Activated gamma-delta T cell (primary cell): Measurements from ENCODE around the gene SLC2A1.
"Not testable (repeated sequence)": the region's sequence is repeated elsewhere in the genome, so short reads cannot be mapped to it uniquely, and the experiment has no call there.

Source experiments
- DNase-seq: peaks from one replicate; lab custom pipeline; 2025; lab: John Stamatoyannopoulos, UW

The SLC2A1 gene

DNA sequence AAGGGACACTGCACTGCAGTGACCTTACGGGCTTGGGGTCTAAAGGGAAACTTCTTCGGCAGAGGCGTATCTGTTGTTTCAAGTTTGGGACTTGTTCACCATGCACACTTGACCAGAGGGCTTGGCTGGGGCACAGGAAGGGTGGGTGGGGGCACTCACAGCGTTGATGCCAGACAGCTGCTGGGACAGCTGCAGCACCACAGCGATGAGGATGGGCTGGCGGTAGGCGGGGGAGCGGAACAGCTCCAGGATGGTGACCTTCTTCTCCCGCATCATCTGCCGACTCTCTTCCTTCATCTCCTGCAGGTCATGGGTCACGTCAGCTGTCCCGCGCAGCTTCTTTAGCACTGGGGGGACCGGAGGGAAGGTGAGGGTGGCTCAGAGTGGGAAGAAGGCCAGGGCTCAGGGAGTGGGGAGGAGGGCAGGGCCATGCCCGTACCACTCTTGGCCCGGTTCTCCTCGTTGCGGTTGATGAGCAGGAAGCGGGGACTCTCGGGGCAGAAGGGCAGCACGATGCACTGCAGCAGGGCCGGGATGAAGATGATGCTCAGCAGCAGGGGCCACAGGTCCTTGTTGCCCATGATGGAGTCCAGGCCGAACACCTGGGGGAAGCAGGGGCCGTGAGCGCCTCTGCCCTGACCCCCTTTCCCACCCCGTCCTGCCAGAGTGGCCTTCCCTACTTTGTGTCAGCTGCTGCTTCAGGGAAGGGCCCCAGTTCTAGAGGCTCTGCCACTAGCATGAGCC lies 29.1 kb downstream of the SLC2A1 start:
- DNase-seq = no peak

DNA sequence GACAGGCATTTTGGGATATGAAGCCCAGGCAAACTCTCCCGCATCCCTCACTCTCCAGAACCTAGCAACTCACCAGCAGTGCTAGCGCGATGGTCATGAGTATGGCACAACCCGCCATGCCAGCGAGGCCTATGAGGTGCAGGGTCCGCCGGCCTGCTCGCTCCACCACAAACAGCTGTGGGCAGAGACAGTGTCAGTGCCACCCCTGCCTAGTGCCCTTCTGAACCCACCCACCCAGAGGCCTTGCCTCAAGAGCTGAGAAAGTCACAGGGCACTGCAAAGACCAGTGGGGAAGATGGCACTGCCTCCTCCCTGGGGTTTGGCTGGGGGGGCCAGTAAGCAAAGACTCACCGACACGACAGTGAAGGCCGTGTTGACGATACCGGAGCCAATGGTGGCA lies 29.8 kb downstream of the SLC2A1 start:
- no peak for DNase-seq

DNA sequence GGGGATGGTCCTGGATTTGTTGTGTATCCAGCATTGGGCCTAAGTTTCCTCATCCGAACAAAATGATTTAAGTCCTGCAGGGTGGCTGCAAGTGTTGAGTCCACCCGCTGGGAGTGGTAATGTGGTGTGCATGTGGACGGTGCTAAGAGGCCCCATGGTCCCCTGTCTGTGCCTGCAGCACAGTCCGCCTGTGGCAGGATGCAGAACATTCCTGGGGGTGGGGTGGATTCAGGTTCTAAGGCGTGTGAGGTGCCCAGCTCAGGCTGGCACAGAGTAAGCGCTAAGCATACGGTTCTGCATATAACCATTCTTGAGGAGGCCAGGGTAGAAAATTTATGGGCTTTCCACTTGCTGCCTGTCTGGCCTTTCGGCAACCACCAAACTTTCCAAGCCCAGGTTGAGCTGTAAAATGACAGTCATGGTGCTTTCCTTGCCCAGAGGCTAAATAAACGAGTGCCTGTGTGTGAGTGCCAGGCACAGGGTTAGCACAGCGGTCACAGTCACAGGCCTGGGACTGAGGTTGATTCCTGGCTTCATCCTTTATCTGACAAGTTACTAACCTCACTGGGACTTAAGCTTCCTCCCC lies 30.7 kb downstream of the SLC2A1 start:
- no peak for DNase-seq

DNA sequence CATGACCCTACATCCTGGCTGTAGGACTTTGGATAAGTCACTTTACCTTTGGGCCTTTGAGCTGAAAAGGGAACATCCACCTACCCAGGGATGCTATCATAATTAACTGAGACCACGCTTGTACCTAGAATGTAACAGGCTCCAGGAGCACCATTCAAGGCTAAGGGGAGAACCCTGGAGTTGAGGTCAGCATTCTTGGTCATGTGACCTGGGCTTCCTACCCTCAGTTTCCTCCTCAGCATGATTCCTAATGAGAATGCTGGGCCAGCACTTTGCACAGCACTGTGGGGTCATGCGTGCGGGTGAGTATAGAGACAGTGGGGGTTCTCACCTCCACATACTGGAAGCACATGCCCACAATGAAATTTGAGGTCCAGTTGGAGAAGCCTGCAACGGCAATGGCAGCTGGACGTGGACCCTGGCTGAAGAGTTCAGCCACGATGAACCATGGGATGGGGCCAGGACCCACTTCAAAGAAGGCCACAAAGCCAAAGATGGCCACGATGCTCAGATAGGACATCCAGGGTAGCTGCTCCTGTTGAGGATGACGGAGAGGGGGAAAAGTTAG lies 31.3 kb downstream of the SLC2A1 start:
- DNase-seq = no peak

DNA sequence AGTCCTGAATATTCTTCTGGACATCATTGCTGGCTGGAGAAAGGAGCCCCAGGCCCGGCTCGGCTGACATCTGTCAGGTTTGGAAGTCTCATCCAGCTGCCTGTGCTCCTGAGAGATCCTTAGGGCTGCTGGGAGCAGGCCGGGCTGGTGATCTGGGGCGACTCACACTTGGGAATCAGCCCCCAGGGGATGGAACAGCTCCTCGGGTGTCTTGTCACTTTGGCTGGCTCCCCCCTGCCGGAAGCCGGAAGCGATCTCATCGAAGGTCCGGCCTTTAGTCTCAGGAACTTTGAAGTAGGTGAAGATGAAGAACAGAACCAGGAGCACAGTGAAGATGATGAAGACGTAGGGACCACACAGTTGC lies 31.8 kb downstream of the SLC2A1 start:
- no peak for DNase-seq

DNA sequence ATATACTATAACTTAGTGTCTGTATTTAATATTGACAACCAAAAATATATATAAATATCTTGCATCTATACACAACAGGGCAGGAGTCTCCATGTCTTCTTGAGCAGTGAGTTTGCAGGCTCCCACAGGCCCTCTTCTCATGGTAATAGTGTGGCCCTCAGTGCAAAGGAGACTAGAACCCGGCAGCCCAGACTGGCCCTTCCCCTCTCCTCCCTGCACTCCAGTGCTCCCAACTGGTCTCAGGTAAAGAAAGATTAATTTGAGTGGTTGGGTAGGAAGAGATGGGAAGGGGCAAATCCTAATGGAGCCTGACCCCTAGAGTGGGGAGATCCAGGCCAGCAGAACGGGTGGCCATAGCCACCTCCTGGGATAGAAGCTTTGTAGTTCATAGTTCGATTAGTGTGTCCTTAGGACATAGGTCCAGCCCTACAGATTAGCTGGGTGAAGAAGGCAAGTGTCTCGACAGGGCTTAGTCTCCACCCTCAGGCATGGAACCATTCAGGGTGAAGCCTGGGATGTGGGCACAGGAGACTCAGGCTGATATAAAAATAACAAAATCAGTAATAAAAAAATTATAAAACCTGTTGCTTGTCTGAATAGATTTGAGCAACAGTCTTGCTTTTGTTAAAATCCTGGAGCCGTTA lies 32.3 kb downstream of the SLC2A1 start:
- no peak for DNase-seq

DNA sequence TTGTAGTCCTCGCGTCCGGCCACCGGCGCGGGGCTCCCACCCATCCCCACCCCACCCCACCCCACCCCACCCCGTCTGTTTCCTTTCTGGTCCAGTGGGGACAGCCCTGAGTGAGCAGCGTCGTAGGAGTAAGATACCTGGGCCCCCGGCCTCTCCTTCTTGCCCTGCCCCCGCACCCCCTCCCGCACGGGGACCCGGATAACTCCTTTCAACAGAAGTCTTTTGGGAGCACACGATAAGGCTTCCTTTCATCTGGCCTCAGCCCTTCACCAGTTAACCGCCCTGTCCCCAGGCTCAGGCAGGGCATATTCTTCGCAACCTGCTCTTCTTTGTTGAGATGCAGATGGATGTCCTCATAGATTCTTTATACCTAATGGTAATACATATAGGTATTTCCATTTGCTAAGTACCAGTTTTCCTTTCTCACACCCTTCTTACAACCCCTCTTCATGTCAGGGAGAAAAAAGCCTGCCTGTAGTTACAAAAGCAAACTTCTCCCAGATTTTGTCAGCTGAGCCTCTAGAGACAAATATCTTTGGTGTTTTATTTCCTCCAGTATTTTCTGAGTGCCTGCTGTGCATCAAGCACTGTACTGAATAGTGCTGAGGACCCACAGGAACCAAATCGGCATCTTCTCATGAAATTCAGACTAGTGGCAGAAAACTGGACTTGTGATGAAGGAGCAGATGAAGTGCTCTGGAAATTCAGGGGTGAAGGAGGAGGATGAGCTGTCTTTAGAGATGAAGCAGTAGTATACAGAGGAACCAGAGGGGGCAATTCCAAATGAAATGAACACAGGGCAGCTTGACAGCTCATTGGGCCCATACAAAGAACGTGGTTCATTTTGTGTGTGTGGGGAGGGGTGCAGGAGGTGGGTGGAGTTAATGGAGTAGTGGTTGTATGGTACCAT lies 33.6 kb downstream of the SLC2A1 start:
- no peak for DNase-seq

DNA sequence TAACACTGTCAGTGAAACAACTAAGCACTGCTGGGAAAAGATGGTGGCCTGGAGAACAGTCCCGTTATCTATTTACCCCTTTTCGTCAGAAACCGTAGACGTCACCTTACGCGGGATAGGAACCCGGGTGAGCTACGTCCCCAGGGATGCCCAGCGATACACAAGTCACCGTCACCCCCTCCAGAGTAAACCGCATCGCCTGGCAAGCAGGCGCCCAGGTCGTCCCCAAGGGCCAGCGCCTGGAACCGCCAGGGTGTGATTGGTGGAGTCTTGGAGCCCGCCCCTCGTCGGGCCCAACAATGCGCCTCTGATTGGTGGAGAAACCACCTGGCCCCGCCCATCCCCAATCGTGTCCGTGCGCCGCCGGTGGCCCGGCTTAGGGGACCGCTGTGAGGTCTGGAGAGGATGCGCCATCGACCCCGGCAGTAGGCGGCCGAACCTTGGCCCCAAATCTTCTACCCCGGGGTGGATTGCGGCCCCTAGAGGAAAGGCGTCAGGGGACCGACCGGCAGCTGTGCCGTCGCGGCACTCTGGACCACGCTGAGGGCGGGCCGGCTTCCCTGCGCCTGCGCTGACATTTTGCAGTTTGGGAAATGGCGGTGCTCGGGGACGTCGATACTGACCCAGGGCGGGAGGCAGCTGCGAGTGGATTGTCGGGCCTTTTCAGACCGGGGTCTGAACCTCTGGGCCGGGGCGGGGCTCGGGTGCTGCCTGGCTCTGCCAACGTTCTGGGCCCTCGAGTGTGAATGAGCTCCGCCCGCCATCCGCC lies 34.4 kb downstream of the SLC2A1 start:
- DNase-seq = peak; percentile 75

DNA sequence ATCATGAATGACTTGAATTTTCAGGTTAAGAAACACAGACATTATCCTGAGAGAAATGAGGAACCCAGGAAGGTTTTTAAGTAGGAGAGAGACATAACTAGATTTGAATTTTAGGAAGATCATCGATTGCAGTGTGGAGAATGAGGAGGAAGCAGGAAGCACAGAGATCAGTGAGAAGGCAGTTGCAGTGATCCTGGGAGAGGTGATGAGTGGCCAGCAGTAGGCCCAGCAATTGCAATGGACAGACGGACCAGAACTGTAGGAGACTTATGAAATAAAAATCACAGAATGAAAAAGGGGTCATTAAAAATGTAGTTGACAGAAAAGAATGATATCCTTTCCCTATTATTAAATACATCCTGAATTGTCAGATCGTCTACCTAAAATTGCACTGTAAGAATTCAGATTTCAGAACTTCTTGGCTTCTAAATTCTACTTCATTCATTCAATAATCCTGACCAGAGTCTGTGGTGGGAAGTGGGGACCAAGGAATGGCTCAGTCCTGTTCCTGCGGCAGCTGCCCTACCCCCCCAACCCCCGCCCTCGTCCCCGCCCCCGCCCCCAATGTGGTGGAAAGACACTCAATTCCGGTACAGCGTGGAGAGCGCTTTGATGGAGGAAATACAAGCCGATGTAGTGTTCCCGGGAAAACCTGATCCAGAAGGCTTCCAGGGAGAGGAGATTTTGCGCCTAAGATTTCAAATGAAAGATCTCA lies 35.1 kb downstream of the SLC2A1 start:
- no peak for DNase-seq

DNA sequence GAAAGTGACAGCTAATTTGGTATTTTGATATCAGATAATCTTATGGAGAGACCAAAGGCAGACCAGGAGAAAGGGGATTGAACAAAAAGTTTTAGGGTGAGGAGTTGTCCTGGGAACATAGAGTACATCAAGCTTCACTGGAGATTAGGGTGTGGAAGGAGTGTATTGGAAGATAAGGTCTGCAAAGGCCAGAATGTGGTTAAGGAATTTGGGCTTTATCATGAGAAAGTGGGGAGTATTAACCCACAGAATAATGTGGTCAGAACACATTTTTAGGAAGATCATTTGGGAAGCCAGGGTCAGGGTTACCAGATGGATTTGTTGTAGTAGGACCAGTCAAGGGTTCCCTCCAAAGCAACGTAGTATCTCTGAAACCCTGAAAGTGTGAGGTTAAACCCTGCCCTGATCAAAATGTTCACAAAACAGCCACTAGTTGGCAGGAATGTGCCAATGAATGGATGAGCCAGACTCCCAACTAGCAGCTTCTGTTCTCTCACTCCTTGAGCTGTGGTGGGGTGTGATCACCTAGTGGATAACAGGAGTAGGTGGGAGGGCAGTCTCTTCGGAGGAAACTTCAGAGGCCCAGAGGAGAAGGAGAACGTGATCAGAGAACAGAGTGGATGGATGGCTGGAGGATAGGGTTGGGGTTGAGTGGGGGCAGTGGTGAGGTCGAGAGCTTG lies 35.8 kb downstream of the SLC2A1 start:
- DNase-seq = no peak

DNA sequence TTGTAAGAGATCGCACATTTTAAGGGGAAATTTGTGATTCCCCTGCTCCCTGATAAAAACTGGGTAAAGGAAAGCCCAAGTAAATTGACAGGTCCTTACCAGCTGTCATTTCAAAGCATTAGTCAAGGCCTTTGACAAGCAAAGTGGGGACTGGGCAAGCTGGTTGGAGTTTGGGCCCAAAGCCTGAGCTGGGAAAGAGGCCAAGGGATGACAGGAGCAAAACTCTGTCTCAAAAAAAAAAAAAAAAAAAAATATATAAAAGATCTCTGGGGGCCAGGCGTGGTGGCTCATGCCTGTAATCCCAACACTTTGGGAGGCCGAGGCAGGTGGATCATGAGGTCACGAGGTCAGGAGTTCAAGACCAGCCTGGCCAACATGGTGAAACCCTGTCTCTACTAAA lies 36.9 kb downstream of the SLC2A1 start:
- no peak for DNase-seq

DNA sequence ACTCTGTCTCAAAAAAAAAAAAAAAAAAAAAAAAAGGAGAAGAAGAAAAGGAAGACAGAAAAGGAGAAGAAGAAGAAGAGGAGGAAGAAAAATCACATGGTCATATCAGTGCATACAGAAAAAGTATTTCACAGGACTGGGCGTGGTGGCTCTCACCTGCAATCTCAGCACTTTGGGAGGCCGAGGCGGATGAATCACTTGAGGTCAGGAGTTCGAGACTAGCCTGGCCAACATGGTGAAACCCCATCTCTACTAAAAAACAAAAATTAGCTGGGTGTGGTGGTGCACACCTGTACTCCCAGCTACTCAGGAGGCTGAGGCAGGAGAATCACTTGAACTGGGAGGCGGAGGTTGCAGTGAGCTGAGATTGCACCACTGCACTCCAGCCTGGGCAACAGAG lies 39.0 kb downstream of the SLC2A1 start:
- not testable (repeated sequence) for DNase-seq

DNA sequence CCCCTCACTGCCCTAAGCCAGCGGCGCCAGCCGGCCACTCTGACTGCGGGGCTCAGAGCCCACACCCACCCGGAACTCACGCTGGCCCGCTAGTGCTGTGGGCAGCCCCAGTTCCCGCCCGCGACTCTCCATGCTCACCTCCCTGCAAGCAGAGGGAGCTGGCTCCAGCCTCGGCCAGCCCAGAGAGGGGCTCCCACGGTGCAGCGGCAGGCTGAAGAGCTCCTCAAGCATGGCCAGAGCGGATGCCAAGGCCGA lies 41.5 kb downstream of the SLC2A1 start:
- no peak for DNase-seq

DNA sequence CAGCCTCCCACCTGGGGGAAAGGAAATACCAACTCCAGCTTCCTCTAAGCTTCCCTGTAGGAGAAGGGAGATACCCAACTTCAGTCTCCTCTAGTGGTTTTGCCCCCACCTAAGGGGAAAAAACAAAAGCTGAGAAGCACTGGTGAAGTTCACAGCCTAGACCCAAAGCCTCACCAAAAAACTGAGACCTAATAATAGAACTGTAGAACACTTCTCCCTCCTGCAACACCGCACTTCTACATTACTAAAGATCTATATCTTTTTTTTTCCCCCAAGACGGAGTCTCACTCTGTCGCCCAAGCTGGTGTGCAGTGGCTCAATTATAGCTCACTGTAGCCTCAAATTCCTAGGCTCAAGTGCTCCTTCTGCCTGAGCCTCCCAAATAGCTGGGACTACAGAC lies 43.2 kb downstream of the SLC2A1 start:
- DNase-seq = no peak

DNA sequence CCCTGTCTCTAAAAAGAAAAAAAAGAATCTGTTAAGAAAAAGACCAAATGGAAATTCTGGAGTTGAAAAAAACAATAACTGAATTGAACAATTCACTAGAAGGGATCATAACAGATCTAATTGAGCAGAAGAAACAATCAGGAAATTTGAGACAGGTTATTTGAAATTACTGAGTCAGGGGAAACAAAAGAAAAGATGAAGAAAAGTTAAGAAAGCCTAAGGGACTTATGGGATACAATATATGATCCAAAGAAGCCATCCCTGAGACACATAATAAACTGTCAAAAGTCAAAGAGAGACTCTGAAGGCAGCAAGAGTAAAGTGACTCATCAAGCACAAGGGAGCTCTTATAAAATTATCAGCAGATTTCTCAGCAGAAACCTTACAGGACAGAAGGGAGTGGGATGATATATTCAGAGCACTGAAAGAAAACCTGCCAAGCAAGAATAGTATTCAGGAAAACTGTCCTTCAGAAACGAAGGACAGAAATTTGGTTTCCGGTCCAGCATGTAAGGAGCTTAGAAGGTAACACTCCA lies 44.5 kb downstream of the SLC2A1 start:
- DNase-seq = no peak

DNA sequence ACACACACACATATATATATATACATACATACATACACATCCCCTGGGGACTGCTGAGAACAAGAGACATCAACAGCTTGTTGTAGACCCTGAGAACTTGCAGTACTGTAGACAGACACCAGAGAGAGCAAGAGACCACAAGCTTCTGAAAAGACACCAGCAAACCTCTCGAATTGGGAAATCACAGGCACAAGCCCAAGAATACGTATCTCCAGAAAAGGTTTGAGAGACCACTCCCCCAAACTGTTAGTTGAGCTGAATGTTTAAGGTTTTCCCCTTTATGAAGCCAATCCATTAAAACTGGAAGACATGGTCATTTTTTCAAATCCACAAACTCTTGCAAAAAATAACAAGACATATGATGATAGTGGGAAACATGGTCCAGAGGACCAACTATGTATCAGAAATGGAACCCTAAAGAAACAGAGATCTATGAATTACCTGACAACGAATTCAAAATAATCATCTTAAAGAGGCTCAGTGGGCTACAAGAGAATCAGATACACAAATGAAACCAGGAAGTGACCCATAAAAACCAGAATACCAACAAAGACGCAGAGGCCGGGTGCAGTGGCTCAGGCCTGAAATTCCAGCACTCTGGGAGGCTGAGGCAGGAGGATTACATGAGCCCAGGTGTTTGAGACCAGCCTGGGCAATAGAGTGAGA lies 45.1 kb downstream of the SLC2A1 start:
- no peak for DNase-seq

DNA sequence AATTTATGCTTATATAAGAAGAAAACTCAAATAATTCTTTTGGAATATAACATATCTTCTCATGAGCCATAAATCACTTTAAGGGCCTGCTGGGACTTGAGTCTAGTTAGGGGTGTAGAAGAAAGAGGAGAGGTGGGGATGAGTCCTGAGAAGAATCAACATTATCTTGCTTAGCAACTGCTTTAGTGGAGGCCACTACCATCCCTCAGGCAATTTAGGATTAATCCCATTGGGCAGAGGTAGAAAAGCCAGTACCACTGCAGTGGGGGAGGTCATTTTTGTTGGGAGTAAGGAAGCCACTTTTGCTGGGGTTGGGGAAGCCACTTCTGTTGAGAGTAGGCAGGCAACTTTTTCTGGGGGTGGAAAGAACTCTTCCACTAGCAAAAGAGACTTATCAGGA lies 47.7 kb downstream of the SLC2A1 start:
- no peak for DNase-seq

DNA sequence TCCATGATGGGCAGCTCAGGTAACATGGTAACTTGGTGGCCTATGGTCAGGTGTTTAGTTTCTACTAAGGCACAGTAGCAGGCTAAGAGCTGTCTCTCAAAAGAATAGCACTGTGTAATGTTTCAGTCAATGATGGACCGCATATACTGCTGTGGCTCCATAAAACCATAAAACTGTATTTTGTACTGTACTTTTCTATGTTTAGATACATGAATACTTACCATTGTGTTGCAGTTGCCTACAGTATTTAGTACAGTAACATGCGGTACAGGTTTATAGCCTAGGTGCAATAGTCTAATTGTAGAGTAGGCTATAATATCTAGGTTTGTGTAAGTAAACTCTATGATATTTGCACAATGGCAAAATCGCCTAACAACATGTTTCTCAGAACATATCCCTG lies 50.6 kb downstream of the SLC2A1 start:
- DNase-seq = no peak

DNA sequence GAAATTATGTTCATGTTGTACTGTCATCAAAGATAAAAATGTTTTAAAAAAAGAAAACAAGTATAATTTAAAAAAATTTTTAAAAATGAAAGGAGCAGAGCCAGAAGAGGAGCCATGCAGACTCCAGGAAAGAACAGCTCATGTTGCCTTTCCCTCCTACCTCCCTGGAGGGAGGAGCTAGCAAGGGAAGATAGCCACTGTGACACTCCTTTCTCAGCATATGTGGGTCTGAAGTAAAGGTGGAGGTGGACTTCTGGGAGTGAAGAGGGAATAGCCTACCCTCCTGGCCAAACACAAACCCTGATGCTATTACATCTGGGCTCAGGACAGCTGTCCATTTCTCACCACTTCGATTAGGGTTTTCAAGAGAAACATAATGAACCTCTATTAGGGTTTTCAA lies 54.2 kb downstream of the SLC2A1 start:
- DNase-seq = no peak

DNA sequence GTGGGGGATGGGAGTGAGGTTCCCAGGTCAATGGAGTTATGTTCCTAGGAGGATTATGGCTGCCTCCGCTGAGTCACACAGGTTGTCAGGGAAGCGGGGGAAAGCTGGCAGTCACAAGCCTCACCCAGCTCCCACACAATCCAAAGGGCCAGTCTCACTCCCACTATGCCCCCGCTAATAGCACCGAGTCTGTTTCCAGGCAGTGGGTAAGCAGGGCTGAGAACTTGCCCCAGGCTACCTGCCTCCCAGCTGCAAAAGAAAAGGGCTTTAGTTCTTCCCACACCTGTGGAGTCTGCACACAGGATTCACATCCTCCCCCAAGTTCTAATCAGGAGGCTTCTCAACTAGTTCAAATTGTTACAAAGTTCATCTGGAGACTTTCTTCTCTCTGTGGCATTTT lies 58.7 kb downstream of the SLC2A1 start:
- DNase-seq = not testable (repeated sequence)
